Glutamatergic neuron (in vitro differentiated cells): ENCODE data around the gene S100A9. TPM values are rescaled to one million over a fixed set of nuclear protein-coding genes. Genes with fewer than 3 reads are reported as not detected.

Experiments
- DNase-seq: peaks from one replicate; pipeline ENCODE4 v3.0.0; 2022
- H3K27ac Mint-ChIP-seq: one replicate; pipeline ENCODE4 v1.8.0; 2020; ENCODE audit warnings: mild to moderate bottlenecking, mixed read lengths, inconsistent platforms; ENCODE audit not compliant: unreplicated experiment
- H3K27me3 Mint-ChIP-seq: one replicate; pipeline ENCODE4 v1.8.0; 2020; ENCODE audit warnings: mild to moderate bottlenecking, moderate library complexity, mixed read lengths, inconsistent platforms; ENCODE audit not compliant: unreplicated experiment
- H3K36me3 Mint-ChIP-seq: one replicate; pipeline ENCODE4 v1.8.0; 2020; ENCODE audit warnings: mild to moderate bottlenecking, mixed read lengths, inconsistent platforms; ENCODE audit not compliant: unreplicated experiment
- H3K4me1 Mint-ChIP-seq: one replicate; pipeline ENCODE4 v1.8.0; 2020; ENCODE audit warnings: mild to moderate bottlenecking, low read depth, mixed read lengths, inconsistent platforms; ENCODE audit not compliant: unreplicated experiment
- H3K4me3 Mint-ChIP-seq: one replicate; pipeline ENCODE4 v1.8.0; 2020; ENCODE audit warnings: mild to moderate bottlenecking, mixed read lengths, inconsistent platforms; ENCODE audit not compliant: unreplicated experiment
- H3K9me3 Mint-ChIP-seq: one replicate; pipeline ENCODE4 v1.8.0; 2020; ENCODE audit warnings: mild to moderate bottlenecking, moderate library complexity, mixed read lengths, inconsistent platforms; ENCODE audit not compliant: unreplicated experiment
- CTCF ChIP-seq: fragments of 200-600 bp; sonication (generic); IDR thresholded peaks from one replicate; pipeline ENCODE4 v1.5.0; 2021; ENCODE audit not compliant: partially characterized antibody, unreplicated experiment
- total RNA-seq: library from RNA; stranded (reverse); fragmentation: NEBNext Ultra II Directional; extraction: Animal tissue kit (Norgen Biotek cat#: 25700); gene quantifications from one replicate; pipeline ENCODE4 v1.2.1, GENCODE V29; 2021; ENCODE audit not compliant: unreplicated experiment

S100A9 gene
- total RNA-seq, 1 donor from 2014 or later: not detected

GRCh38 chr1:153366261-153366660 lies 8.6 kb downstream of the S100A9 start:
- Mint-ChIP-seq H3K9me3 (peaks cover 12% of the 10 kb centered on the region), H3K27ac (no peak overlapping the region), H3K4me3 (no peak overlapping the region), H3K27me3 (peaks cover 9% of the 10 kb centered on the region), H3K4me1 (peaks cover 23% of the 10 kb centered on the region), H3K36me3 (peaks cover 4% of the 10 kb centered on the region)
- TF ChIP-seq CTCF: no peak
- no peak for DNase-seq

- DNase-seq: no peak
- Mint-ChIP-seq H3K27ac (no peak overlapping the region), H3K27me3 (peaks cover 9% of the 10 kb centered on the region), H3K36me3 (peaks cover 4% of the 10 kb centered on the region), H3K4me1 (peaks cover 19% of the 10 kb centered on the region), H3K9me3 (peaks cover 8% of the 10 kb centered on the region), H3K4me3 (no peak overlapping the region)
- no peak for TF ChIP-seq CTCF
Measured at GRCh38 chr1:153367090-153367489, 9.4 kb downstream of the S100A9 start.

GRCh38 chr1:153368495-153368894 lies 10.8 kb downstream of the S100A9 start:
- DNase-seq: no peak
- TF ChIP-seq CTCF: no peak
- peaks cover 4% of the 10 kb centered on the region for H3K27me3 Mint-ChIP-seq
- H3K27ac Mint-ChIP-seq: no peak overlapping the region
- peaks cover 2% of the 10 kb centered on the region for H3K9me3 Mint-ChIP-seq
- peaks cover 7% of the 10 kb centered on the region for H3K4me1 Mint-ChIP-seq
- peaks cover 4% of the 10 kb centered on the region for H3K36me3 Mint-ChIP-seq
- no peak overlapping the region for H3K4me3 Mint-ChIP-seq

GRCh38 chr1:153370146-153370545 lies 12.5 kb downstream of the S100A9 start:
- Mint-ChIP-seq H3K4me3 (no peak overlapping the region), H3K27ac (no peak overlapping the region)

GRCh38 chr1:153371231-153371630 lies 13.6 kb downstream of the S100A9 start:
- Mint-ChIP-seq H3K9me3 (no peaks in the 10 kb centered on the region), H3K27ac (no peak overlapping the region), H3K4me1 (no peaks in the 10 kb centered on the region), H3K4me3 (no peak overlapping the region), H3K27me3 (no peaks in the 10 kb centered on the region), H3K36me3 (peaks cover 4% of the 10 kb centered on the region)
- no peak for DNase-seq
- TF ChIP-seq CTCF: no peak

More at GRCh38 chr1:153370146-153370545, 12.5 kb downstream of the S100A9 start:
- Mint-ChIP-seq H3K4me1 (peaks cover 3% of the 10 kb centered on the region), H3K36me3 (peaks cover 4% of the 10 kb centered on the region), H3K27me3 (no peaks in the 10 kb centered on the region), H3K9me3 (no peaks in the 10 kb centered on the region)
- DNase-seq: no peak
- TF ChIP-seq CTCF: no peak
